ENCODE measurements around the gene CERS3. TPM values are rescaled to one million over a fixed set of nuclear protein-coding genes. Genes with fewer than 3 reads are reported as not detected.

The CERS3 gene
- total RNA-seq (2022; extraction: Qiagen RNA extraction), result not detected in 5 replicates

GRCh38 chr15:100528833-100529428, at the start of gene CERS3:
Gene CERS3 (minus strand): TSS chr15:100528950. CDS start chr15:100501849, 27,101 bp downstream.

Other genes with a start within 250 kb of the CERS3 start
- 0.13 to 0.42 TPM (median 0.16 TPM) in 5 replicates for gene ADAMTS17, start 187.0 kb downstream of the CERS3 start, total RNA-seq (2022; extraction: Qiagen RNA extraction)
- gene LINS1, start 73.2 kb upstream of the CERS3 start, total RNA-seq (2022; extraction: Qiagen RNA extraction), result 9.7 to 12.4 TPM (median 10.8 TPM) in 5 replicates
- gene ASB7, start 73.6 kb upstream of the CERS3 start, total RNA-seq (2022; extraction: Qiagen RNA extraction), result 9.4 to 12.0 TPM (median 11.5 TPM) in 5 replicates